DMS 273 treated with DMSO at 0.1 percent for 48 hours (cell line): ENCODE measurements around the gene NDUFA13.

Experiments used
- DNase-seq: peaks from one replicate; lab custom pipeline; 2025; lab: John Stamatoyannopoulos, UW

The NDUFA13 gene

GRCh38 chr19:19533841-19534240 is 17.8 kb downstream of the NDUFA13 start:
- no peak for DNase-seq

- DNase-seq = no peak
Measured at GRCh38 chr19:19534556-19535265, 18.7 kb downstream of the NDUFA13 start.

GRCh38 chr19:19535311-19536191 is 19.5 kb downstream of the NDUFA13 start:
- DNase-seq = no peak

GRCh38 chr19:19537075-19538048 is 21.3 kb downstream of the NDUFA13 start:
- no peak for DNase-seq

- no peak for DNase-seq
Measured at GRCh38 chr19:19538061-19538784, 22.2 kb downstream of the NDUFA13 start, which contains the start of gene CILP2. Gene CILP2 (plus strand): TSS chr19:19538265. CDS start chr19:19538350, 85 bp downstream.

GRCh38 chr19:19538785-19539166 is 22.8 kb downstream of the NDUFA13 start:
- DNase-seq = no peak

- DNase-seq = no peak
Measured at GRCh38 chr19:19539698-19540063, 23.7 kb downstream of the NDUFA13 start.

GRCh38 chr19:19540064-19540714 is 24.2 kb downstream of the NDUFA13 start:
- DNase-seq = no peak

GRCh38 chr19:19540715-19541515 is 24.9 kb downstream of the NDUFA13 start:
- DNase-seq = no peak

GRCh38 chr19:19541616-19542015 is 25.6 kb downstream of the NDUFA13 start:
- DNase-seq = no peak

- no peak for DNase-seq
Measured at GRCh38 chr19:19542507-19542906, 26.5 kb downstream of the NDUFA13 start.

- DNase-seq = no peak
Measured at GRCh38 chr19:19543101-19543500, 27.1 kb downstream of the NDUFA13 start.

GRCh38 chr19:19543640-19544039 is 27.6 kb downstream of the NDUFA13 start:
- DNase-seq = no peak

- no peak for DNase-seq
Measured at GRCh38 chr19:19544257-19544953, 28.4 kb downstream of the NDUFA13 start.

GRCh38 chr19:19544954-19545591 is 29.0 kb downstream of the NDUFA13 start:
- DNase-seq = no peak

GRCh38 chr19:19545707-19546106 is 29.7 kb downstream of the NDUFA13 start:
- no peak for DNase-seq

- DNase-seq = no peak
Measured at GRCh38 chr19:19546751-19547162, 30.7 kb downstream of the NDUFA13 start.

GRCh38 chr19:19547674-19548336 is 31.8 kb downstream of the NDUFA13 start:
- DNase-seq = no peak
